ENCODE data around the gene TRPV2. TPM values are rescaled to one million over a fixed set of nuclear protein-coding genes. Genes with fewer than 3 reads are reported as not detected.

Gene TRPV2
- total and polyA plus RNA-seq, 4 donors, result 2.9 to 9.3 (median 4.6) TPM

DNA sequence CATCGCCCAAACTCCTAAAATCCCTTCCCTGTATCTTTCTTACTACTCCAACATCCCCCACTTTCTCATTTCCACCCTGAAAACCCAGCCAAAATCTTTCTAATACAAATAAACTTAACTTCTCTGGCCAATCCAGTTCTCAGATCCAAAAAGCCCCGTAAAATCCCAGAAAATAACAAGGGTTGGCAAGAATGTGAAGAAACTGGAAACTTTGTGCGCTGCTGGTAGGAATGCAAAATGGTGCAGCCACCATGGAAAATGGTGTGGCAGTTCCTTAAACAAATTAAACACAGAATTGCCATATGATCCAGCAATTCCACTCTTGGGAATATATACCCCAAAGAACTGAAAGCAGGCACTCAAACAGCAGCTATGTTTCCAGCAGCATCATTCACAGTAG lies 52.5 kb downstream of the TRPV2 start:
- WGBS, result 78% methylated on average over 3 of the region's 3 CpGs
- Histone ChIP-seq H3K36me3 (ENCODE audit: control insufficient read depth in 4 of 4, insufficient read depth in 3 of 4, low read depth in 1 of 4, low read length in 3 of 4) (no peaks in the 10 kb centered on the region), H3K27me3 (ENCODE audit: control insufficient read depth in 4 of 4, insufficient read depth in 4 of 4, low read length in 3 of 4) (no peaks in the 10 kb centered on the region), H3K4me1 (ENCODE audit: control insufficient read depth in 4 of 4, insufficient read depth in 4 of 4, low read length in 3 of 4) (no peaks in the 10 kb centered on the region), H3K4me3 (ENCODE audit: low read depth in 1 of 3, low read length in 3 of 3) (no peak overlapping the region), H3K9me3 (ENCODE audit: control insufficient read depth in 4 of 4, low read length in 3 of 4) (no peaks in the 10 kb centered on the region), H3K9ac (ENCODE audit: low read depth in 1 of 2, low read length in 2 of 2) (no peak overlapping the region), H3K27ac (ENCODE audit: low read depth in 1 of 2, low read length in 2 of 2) (no peak overlapping the region)
- no peak for DNase-seq (ENCODE audit: low spot score)
- TF ChIP-seq RAD21 (IDR thresholded peaks at IDR 0.05) (no peak), YY1 (IDR thresholded peaks at IDR 0.05) (no peak), HNF4G (IDR thresholded peaks at IDR 0.05) (no peak), RXRA (IDR thresholded peaks at IDR 0.05) (no peak), HNF4A (conservative IDR thresholded peaks at IDR 0.05) (no peak), EGR1 (IDR thresholded peaks at IDR 0.05; ENCODE audit: low read depth in 2 of 2) (no peak), FOXA2 (IDR thresholded peaks at IDR 0.05) (no peak), FOXA1 (IDR thresholded peaks at IDR 0.05) (no peak)
- TF ChIP-seq, protein P1, sequence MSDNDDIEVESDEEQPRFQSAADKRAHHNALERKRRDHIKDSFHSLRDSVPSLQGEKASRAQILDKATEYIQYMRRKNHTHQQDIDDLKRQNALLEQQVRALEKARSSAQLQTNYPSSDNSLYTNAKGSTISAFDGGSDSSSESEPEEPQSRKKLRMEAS (IDR thresholded peaks at IDR 0.05), result no peak
- TF ChIP-seq, protein P2, sequence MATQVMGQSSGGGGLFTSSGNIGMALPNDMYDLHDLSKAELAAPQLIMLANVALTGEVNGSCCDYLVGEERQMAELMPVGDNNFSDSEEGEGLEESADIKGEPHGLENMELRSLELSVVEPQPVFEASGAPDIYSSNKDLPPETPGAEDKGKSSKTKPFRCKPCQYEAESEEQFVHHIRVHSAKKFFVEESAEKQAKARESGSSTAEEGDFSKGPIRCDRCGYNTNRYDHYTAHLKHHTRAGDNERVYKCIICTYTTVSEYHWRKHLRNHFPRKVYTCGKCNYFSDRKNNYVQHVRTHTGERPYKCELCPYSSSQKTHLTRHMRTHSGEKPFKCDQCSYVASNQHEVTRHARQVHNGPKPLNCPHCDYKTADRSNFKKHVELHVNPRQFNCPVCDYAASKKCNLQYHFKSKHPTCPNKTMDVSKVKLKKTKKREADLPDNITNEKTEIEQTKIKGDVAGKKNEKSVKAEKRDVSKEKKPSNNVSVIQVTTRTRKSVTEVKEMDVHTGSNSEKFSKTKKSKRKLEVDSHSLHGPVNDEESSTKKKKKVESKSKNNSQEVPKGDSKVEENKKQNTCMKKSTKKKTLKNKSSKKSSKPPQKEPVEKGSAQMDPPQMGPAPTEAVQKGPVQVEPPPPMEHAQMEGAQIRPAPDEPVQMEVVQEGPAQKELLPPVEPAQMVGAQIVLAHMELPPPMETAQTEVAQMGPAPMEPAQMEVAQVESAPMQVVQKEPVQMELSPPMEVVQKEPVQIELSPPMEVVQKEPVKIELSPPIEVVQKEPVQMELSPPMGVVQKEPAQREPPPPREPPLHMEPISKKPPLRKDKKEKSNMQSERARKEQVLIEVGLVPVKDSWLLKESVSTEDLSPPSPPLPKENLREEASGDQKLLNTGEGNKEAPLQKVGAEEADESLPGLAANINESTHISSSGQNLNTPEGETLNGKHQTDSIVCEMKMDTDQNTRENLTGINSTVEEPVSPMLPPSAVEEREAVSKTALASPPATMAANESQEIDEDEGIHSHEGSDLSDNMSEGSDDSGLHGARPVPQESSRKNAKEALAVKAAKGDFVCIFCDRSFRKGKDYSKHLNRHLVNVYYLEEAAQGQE (IDR thresholded peaks at IDR 0.05), result no peak
- TF ChIP-seq, protein P3, sequence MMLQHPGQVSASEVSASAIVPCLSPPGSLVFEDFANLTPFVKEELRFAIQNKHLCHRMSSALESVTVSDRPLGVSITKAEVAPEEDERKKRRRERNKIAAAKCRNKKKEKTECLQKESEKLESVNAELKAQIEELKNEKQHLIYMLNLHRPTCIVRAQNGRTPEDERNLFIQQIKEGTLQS (IDR thresholded peaks at IDR 0.05), result no peak

DNA sequence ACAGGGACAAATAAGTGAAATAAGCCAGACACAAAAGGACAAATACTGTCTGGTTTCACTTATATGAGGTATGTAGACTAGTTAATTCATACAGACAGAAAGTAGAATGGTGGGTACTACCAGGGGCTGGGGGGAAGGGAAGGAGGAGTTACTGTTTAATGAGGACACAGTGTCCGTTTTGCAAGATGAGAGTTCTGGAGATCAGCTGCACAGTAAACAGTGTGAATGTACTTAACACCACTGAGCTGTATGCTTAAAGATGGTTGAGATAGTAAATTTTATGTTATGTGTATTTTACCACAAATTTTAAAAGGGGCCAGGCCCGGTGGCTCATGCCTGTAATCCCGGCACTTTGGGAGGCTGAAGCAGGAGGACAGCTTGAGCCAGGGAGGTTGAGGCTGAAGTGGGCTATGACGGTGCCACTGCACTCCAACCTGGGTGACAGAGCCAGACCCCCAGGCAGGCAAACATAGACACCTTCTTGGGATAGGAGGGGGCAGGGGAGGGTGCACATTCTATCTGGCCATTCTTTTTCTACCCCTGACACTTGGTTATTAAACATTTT lies 53.1 kb downstream of the TRPV2 start:
- Histone ChIP-seq H3K4me1 (ENCODE audit: control insufficient read depth in 4 of 4, insufficient read depth in 4 of 4, low read length in 3 of 4) (no peaks in the 10 kb centered on the region), H3K27me3 (ENCODE audit: control insufficient read depth in 4 of 4, insufficient read depth in 4 of 4, low read length in 3 of 4) (no peaks in the 10 kb centered on the region), H3K4me3 (ENCODE audit: low read depth in 1 of 3, low read length in 3 of 3) (no peak overlapping the region), H3K36me3 (ENCODE audit: control insufficient read depth in 4 of 4, insufficient read depth in 3 of 4, low read depth in 1 of 4, low read length in 3 of 4) (no peaks in the 10 kb centered on the region), H3K9me3 (ENCODE audit: control insufficient read depth in 4 of 4, low read length in 3 of 4) (no peaks in the 10 kb centered on the region), H3K9ac (ENCODE audit: low read depth in 1 of 2, low read length in 2 of 2) (no peak overlapping the region), H3K27ac (ENCODE audit: low read depth in 1 of 2, low read length in 2 of 2) (no peak overlapping the region)
- WGBS, result 40% methylated on average over 4 of the region's 4 CpGs
- DNase-seq (ENCODE audit: low spot score), result no peak
- no peak for TF ChIP-seq YY1 (IDR thresholded peaks at IDR 0.05)
- TF ChIP-seq, protein P1 (IDR thresholded peaks at IDR 0.05), result no peak

DNA sequence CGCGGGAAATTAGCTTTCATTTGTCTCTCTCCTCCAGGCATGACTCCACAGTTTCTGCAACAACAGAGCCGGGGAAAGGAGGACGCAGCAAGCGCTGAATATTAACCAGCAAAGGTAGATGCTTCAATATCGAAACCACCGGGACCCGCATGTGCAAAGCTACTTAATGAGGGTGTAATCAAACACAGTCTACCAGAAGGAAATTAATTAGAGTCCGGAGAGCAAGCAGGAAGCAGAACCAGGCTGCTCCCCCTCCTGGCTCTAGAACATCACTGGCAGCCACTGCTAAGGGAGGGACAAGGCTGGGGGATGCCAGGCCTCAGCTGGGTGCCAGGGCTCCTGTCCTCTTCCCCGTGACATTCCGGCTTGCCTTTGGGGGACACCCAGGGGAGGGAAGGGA lies 54.9 kb downstream of the TRPV2 start:
- WGBS, result 82% methylated on average over 11 of the region's 11 CpGs
- H3K9ac ChIP-seq (ENCODE audit: low read depth in 1 of 2, low read length in 2 of 2), result no peak overlapping the region
- no peak overlapping the region for H3K27ac ChIP-seq (ENCODE audit: low read depth in 1 of 2, low read length in 2 of 2)
- H3K4me1 ChIP-seq (ENCODE audit: control insufficient read depth in 4 of 4, insufficient read depth in 4 of 4, low read length in 3 of 4), result no peaks in the 10 kb centered on the region
- H3K4me3 ChIP-seq (ENCODE audit: low read depth in 1 of 3, low read length in 3 of 3), result no peak overlapping the region
- H3K27me3 ChIP-seq (ENCODE audit: control insufficient read depth in 4 of 4, insufficient read depth in 4 of 4, low read length in 3 of 4), result no peaks in the 10 kb centered on the region
- H3K36me3 ChIP-seq (ENCODE audit: control insufficient read depth in 4 of 4, insufficient read depth in 3 of 4, low read depth in 1 of 4, low read length in 3 of 4), result no peaks in the 10 kb centered on the region
- H3K9me3 ChIP-seq (ENCODE audit: control insufficient read depth in 4 of 4, low read length in 3 of 4), result no peaks in the 10 kb centered on the region
- DNase-seq (ENCODE audit: low spot score), result no peak
- no peak for TF ChIP-seq RXRA (IDR thresholded peaks at IDR 0.05)
- no peak for TF ChIP-seq HNF4G (IDR thresholded peaks at IDR 0.05)
- TF ChIP-seq SP1 (IDR thresholded peaks at IDR 0.05), result no peak
- no peak for TF ChIP-seq EGR1 (IDR thresholded peaks at IDR 0.05; ENCODE audit: low read depth in 2 of 2)
- TF ChIP-seq FOXA2 (IDR thresholded peaks at IDR 0.05), result no peak
- no peak for TF ChIP-seq JUND (IDR thresholded peaks at IDR 0.05)
- no peak for TF ChIP-seq GABPA (IDR thresholded peaks at IDR 0.05 in 1 of 2, conservative IDR thresholded peaks at IDR 0.05 in 1 of 2)
- TF ChIP-seq, protein P1 (IDR thresholded peaks at IDR 0.05), result no peak
- TF ChIP-seq RAD21 (IDR thresholded peaks at IDR 0.05), result no peak
- no peak for TF ChIP-seq HNF4A (conservative IDR thresholded peaks at IDR 0.05)
- TF ChIP-seq, protein P4, sequence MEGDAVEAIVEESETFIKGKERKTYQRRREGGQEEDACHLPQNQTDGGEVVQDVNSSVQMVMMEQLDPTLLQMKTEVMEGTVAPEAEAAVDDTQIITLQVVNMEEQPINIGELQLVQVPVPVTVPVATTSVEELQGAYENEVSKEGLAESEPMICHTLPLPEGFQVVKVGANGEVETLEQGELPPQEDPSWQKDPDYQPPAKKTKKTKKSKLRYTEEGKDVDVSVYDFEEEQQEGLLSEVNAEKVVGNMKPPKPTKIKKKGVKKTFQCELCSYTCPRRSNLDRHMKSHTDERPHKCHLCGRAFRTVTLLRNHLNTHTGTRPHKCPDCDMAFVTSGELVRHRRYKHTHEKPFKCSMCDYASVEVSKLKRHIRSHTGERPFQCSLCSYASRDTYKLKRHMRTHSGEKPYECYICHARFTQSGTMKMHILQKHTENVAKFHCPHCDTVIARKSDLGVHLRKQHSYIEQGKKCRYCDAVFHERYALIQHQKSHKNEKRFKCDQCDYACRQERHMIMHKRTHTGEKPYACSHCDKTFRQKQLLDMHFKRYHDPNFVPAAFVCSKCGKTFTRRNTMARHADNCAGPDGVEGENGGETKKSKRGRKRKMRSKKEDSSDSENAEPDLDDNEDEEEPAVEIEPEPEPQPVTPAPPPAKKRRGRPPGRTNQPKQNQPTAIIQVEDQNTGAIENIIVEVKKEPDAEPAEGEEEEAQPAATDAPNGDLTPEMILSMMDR (IDR thresholded peaks at IDR 0.05; ENCODE audit: low read depth, low read length, missing input control), result no peak
- no peak for TF ChIP-seq YY1 (IDR thresholded peaks at IDR 0.05)
- TF ChIP-seq, protein P5, sequence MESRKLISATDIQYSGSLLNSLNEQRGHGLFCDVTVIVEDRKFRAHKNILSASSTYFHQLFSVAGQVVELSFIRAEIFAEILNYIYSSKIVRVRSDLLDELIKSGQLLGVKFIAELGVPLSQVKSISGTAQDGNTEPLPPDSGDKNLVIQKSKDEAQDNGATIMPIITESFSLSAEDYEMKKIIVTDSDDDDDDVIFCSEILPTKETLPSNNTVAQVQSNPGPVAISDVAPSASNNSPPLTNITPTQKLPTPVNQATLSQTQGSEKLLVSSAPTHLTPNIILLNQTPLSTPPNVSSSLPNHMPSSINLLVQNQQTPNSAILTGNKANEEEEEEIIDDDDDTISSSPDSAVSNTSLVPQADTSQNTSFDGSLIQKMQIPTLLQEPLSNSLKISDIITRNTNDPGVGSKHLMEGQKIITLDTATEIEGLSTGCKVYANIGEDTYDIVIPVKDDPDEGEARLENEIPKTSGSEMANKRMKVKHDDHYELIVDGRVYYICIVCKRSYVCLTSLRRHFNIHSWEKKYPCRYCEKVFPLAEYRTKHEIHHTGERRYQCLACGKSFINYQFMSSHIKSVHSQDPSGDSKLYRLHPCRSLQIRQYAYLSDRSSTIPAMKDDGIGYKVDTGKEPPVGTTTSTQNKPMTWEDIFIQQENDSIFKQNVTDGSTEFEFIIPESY (IDR thresholded peaks at IDR 0.05), result no peak
- TF ChIP-seq, protein P3 (IDR thresholded peaks at IDR 0.05), result no peak
